Progenitor cell of endocrine pancreas (in vitro differentiated cells): ENCODE measurements around the gene TRIM8. TPM values are rescaled to one million over a fixed set of nuclear protein-coding genes. Genes with fewer than 3 reads are reported as not detected.

ENCODE experiments used
- DNase-seq: peaks from one replicate; pipeline ENCODE4 v3.0.0; 2021; ENCODE audit warnings: low spot score; ENCODE audit not compliant: unreplicated experiment
- H3K27ac Mint-ChIP-seq: 2 replicates; pipeline ENCODE4 v1.8.0; 2021; ENCODE audit warnings: mild to moderate bottlenecking, moderate library complexity, mixed read lengths
- H3K27me3 Mint-ChIP-seq: 2 replicates; pipeline ENCODE4 v1.8.0; 2021; ENCODE audit warnings: mixed read lengths
- H3K36me3 Mint-ChIP-seq: 2 replicates; pipeline ENCODE4 v1.8.0; 2022; ENCODE audit warnings: mixed read lengths; ENCODE audit not compliant: insufficient read depth
- H3K4me1 Mint-ChIP-seq: 2 replicates; pipeline ENCODE4 v1.8.0; 2021; ENCODE audit warnings: low read depth, mixed read lengths
- H3K4me3 Mint-ChIP-seq: 2 replicates; pipeline ENCODE4 v1.8.0; 2021; ENCODE audit warnings: low read depth, mild to moderate bottlenecking, moderate library complexity, mixed read lengths
- H3K9me3 Mint-ChIP-seq: 2 replicates; pipeline ENCODE4 v1.8.0; 2021; ENCODE audit warnings: low read depth, mixed read lengths
- total RNA-seq: library from RNA; stranded (reverse); gene quantifications from 2 replicates; pipeline ENCODE4 v1.2.1, GENCODE V29; 2021
- TF ChIP-seq, protein P1 (sequence below): fragments of 200-600 bp; sonication (generic); IDR thresholded peaks from one replicate; pipeline ENCODE4 v1.5.0; 2021; ENCODE audit warnings: antibody characterized with exemption, mild to moderate bottlenecking; ENCODE audit not compliant: unreplicated experiment

TRIM8 gene
- total RNA-seq, 1 donor from 2014 or later = 66.1 TPM

DNA sequence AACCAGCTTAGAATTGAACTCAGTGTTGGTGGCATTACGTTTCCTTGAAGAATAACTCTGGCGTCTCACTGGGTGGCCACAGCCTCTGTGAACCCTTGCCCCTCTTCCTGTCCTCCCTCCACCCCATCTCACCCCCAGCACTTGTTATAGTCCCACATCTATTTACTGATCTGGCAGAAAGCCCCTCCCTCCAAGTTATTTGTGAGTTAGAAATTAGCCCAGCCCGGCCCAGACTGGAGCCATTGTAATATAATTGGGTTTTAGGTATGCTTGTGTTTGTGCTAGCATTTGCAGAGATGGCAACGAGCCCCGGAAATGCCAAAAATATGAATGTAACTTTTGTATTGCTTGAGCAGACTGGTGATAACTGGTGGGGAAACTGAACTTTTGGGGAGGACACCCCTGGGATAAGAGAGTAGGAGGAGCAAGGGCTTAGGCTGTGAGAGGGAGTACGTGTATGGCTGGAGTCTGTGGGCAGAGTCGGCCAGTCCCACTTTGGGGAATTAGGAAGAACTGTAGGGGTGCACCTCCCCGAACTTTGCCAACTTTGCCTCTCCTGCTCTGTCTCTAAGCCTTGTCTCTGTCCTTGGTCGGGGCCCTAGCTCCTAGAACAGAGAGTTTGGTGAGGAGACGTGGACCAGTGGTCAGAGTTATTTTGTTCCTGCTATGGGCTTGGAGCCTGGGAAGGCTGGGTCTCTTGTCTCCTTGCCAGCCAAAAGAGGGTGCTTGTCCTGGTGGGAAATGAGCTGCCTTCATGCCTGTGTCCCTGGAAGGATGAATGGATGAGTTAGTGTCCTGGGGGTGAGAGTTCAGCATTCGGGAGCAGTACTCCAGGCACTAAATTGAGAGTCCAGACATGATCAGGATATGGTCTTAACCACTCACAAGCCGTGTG lies 19.3 kb upstream of the TRIM8 start:
- H3K9me3 Mint-ChIP-seq = no peaks in the 10 kb centered on the region
- peak overlapping the region; percentile 43 for H3K27ac Mint-ChIP-seq
- no peaks in the 10 kb centered on the region for H3K27me3 Mint-ChIP-seq
- peaks cover 31% of the 10 kb centered on the region for H3K4me1 Mint-ChIP-seq
- no peak overlapping the region for H3K4me3 Mint-ChIP-seq
- peaks cover 3% of the 10 kb centered on the region for H3K36me3 Mint-ChIP-seq
- TF ChIP-seq, protein P1, sequence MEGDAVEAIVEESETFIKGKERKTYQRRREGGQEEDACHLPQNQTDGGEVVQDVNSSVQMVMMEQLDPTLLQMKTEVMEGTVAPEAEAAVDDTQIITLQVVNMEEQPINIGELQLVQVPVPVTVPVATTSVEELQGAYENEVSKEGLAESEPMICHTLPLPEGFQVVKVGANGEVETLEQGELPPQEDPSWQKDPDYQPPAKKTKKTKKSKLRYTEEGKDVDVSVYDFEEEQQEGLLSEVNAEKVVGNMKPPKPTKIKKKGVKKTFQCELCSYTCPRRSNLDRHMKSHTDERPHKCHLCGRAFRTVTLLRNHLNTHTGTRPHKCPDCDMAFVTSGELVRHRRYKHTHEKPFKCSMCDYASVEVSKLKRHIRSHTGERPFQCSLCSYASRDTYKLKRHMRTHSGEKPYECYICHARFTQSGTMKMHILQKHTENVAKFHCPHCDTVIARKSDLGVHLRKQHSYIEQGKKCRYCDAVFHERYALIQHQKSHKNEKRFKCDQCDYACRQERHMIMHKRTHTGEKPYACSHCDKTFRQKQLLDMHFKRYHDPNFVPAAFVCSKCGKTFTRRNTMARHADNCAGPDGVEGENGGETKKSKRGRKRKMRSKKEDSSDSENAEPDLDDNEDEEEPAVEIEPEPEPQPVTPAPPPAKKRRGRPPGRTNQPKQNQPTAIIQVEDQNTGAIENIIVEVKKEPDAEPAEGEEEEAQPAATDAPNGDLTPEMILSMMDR = no peak
- no peak for DNase-seq

DNA sequence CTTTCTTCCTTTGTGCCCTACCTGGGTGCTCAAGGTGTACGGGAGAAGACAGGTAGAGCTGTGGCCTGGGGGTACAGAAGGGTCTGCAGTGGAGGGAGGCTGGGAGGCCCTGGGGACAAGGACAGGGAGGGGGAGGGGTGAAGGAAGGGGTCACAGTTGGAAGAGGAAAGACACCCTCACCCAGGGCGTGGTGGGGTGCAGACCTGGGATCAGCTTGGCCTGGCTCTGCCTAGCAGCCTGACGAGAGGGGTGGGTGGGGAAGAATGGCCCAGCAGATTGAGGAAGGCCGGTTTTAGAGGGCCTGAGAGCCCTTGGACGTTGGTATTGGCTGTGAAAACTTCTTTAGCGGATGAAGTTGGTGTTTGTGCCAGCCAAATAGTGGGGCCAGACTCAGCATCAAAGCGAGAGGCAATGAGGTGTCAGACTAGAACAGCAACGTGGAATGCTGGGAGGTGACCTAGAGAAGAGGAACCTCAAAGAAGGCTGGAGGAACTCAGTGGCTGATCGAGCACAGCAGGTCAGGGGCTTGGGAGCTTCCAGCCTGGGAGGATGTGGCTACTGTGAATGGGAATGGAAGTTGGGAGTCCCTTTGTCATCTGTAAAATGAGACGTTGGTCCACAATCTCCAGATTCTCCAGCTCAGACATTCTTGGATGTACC lies 18.1 kb upstream of the TRIM8 start:
- H3K36me3 Mint-ChIP-seq = peaks cover 7% of the 10 kb centered on the region
- H3K9me3 Mint-ChIP-seq = no peaks in the 10 kb centered on the region
- no peak for DNase-seq
- peaks cover 31% of the 10 kb centered on the region for H3K4me1 Mint-ChIP-seq
- peak overlapping the region; percentile 62 for H3K27ac Mint-ChIP-seq
- TF ChIP-seq, protein P1 = no peak
- no peak overlapping the region for H3K4me3 Mint-ChIP-seq
- H3K27me3 Mint-ChIP-seq = no peaks in the 10 kb centered on the region

DNA sequence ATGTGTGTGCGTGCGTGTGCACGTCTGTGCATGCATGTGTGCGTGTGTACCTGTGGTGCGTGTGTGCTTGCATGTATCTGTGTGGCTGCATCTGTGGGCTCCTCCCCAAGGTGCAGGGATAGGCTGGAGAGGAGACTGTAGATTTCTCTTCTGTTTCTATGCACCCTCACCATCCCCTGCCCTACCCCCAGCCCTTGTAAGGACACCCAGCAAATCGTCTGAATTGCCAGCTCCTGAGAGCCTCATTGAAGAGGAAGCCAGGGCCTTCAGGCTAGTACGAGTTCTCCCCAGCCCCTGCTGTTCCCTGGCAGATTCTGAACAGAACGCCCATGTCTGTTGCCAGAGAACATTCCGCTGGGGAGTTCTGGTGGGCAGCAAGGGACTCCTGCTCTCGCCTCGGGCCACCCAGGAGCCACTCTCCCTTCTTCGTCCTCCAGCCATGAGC lies 17.0 kb upstream of the TRIM8 start:
- DNase-seq = no peak
- peak overlapping the region; percentile 93 for H3K27ac Mint-ChIP-seq
- no peak overlapping the region for H3K4me3 Mint-ChIP-seq
- peaks cover 8% of the 10 kb centered on the region for H3K36me3 Mint-ChIP-seq
- no peaks in the 10 kb centered on the region for H3K27me3 Mint-ChIP-seq
- peaks cover 28% of the 10 kb centered on the region for H3K4me1 Mint-ChIP-seq
- TF ChIP-seq, protein P1 = no peak
- H3K9me3 Mint-ChIP-seq = no peaks in the 10 kb centered on the region

DNA sequence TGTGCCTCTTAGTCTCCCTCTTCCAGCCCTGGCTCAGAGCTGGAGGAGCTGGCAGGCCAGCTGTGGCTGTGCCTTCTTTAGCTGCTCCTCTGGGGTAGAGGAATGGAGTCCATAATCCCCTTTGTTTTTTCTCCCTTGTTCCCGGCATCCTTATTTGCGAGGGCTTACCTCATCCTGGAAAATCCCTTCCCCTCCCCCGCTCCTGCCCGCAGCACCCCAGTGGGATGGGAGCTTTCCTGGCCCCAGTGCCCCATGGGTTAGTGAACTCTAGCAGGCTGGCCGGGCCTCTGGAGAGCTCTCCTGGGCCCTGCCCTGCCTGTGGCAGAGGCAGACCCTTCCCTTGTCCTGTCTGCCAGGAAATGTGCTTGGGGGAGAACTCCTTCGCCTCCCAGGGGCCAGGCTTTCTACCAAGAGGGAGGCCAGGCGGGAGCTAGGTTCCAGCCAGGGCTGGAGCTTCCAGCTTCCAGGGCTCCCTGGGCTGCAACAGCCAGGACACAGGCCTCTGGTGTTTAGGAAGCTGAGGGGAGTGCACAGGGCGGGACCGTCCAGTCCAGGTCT lies 16.5 kb upstream of the TRIM8 start:
- peaks cover 8% of the 10 kb centered on the region for H3K36me3 Mint-ChIP-seq
- DNase-seq = no peak
- H3K4me3 Mint-ChIP-seq = no peak overlapping the region
- no peaks in the 10 kb centered on the region for H3K9me3 Mint-ChIP-seq
- H3K4me1 Mint-ChIP-seq = peaks cover 28% of the 10 kb centered on the region
- peak overlapping the region; percentile 93 for H3K27ac Mint-ChIP-seq
- TF ChIP-seq, protein P1 = no peak
- no peaks in the 10 kb centered on the region for H3K27me3 Mint-ChIP-seq

DNA sequence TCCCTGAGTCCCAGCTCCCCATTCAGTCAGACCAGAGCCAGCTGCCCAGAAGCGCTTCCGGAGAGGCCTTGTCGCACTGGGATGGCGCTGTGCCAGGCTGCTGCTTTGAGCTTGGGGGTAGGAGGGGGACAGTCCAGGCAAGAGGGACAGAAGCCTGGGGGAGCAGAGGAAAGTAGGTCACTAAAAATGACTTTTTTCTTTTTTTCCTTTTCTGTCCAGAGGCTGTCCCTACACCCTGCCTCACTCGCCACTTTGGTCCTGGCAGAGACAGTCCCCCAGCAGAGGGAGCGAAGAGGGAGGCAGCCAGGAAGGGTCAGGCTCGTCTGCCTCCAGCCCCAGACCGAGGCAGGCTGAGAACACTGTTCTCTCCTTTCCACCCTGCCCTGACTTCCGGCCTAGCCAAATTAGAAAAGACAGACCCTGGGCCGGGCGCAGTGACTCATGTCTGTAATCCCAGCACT lies 15.8 kb upstream of the TRIM8 start:
- Mint-ChIP-seq H3K4me3 (no peak overlapping the region), H3K27ac (peak overlapping the region; percentile 20), H3K9me3 (no peaks in the 10 kb centered on the region), H3K36me3 (peaks cover 8% of the 10 kb centered on the region), H3K4me1 (peaks cover 28% of the 10 kb centered on the region), H3K27me3 (no peaks in the 10 kb centered on the region)
- TF ChIP-seq, protein P1 = no peak
- no peak for DNase-seq
